OCI-LY1 (cell line): ENCODE results near the gene PDS5B.

Source experiments
- H2AFZ ChIP-seq: fragments of 200-600 bp; sonication (generic), shearing (Covaris generic); 2 replicates; pipeline ENCODE4 v1.6.0; 2014; ENCODE audit warnings: antibody characterized with exemption, mild to moderate bottlenecking, low read length
- H3F3A ChIP-seq: fragments of 200-600 bp; sonication (generic), shearing (Covaris generic); 2 replicates; pipeline ENCODE4 v1.6.0; 2014; ENCODE audit warnings: mild to moderate bottlenecking, antibody characterized with exemption, low read length, moderate library complexity; ENCODE audit not compliant: insufficient read depth
- H3K27ac ChIP-seq: fragments of 200-600 bp; sonication (generic); 2 replicates; pipeline ENCODE4 v1.5.1; 2014; ENCODE audit warnings: low read length, mixed run types, mild to moderate bottlenecking, low read depth; ENCODE audit not compliant: poor library complexity, severe bottlenecking
- H3K27me3 ChIP-seq: fragments of 200-600 bp; sonication (generic); 2 replicates; pipeline ENCODE4 v1.6.0; 2014; ENCODE audit warnings: antibody characterized with exemption, mild to moderate bottlenecking, low read length, moderate library complexity; ENCODE audit not compliant: insufficient read depth
- H3K36me3 ChIP-seq: fragments of 200-600 bp; sonication (generic); 2 replicates; pipeline ENCODE4 v1.6.1; 2014; ENCODE audit warnings: mild to moderate bottlenecking, antibody characterized with exemption, low read length, moderate library complexity, mixed read lengths; ENCODE audit not compliant: insufficient read depth
- H3K4me1 ChIP-seq: fragments of 200-600 bp; sonication (generic); 2 replicates; pipeline ENCODE4 v1.5.1; 2014; ENCODE audit warnings: mild to moderate bottlenecking, low read length, moderate library complexity; ENCODE audit not compliant: insufficient read depth, severe bottlenecking
- H3K4me2 ChIP-seq: fragments of 200-600 bp; sonication (generic), shearing (Covaris generic); 2 replicates; pipeline ENCODE4 v1.6.1; 2014; ENCODE audit warnings: low read length
- H3K4me3 ChIP-seq: fragments of 200-600 bp; sonication (generic); 2 replicates; pipeline ENCODE4 v1.5.1; 2014; ENCODE audit warnings: low read length, low read depth, mild to moderate bottlenecking, mixed read lengths; ENCODE audit not compliant: poor library complexity, severe bottlenecking
- H3K79me2 ChIP-seq: fragments of 200-600 bp; shearing (Covaris generic); 2 replicates; pipeline ENCODE4 v1.6.1; 2016; ENCODE audit warnings: mixed run types, low read length, mixed read lengths; ENCODE audit not compliant: insufficient read depth
- H3K9ac ChIP-seq: fragments of 200-600 bp; sonication (generic), shearing (Covaris generic); 2 replicates; pipeline ENCODE4 v1.6.1; 2014; ENCODE audit warnings: mild to moderate bottlenecking, low read length, mixed read lengths
- H3K9me2 ChIP-seq: fragments of 200-600 bp; sonication (generic), shearing (Covaris generic); 2 replicates; pipeline ENCODE4 v1.6.1; 2014; ENCODE audit warnings: low read depth, mild to moderate bottlenecking, low read length, mixed read lengths
- H3K9me3 ChIP-seq: fragments of 200-600 bp; shearing (Covaris generic); 2 replicates; pipeline ENCODE4 v1.6.1; 2014; ENCODE audit warnings: low read length, mixed read lengths
- H4K20me1 ChIP-seq: fragments of 200-600 bp; sonication (generic), shearing (Covaris generic); 2 replicates; pipeline ENCODE4 v1.6.0; 2016; ENCODE audit warnings: mild to moderate bottlenecking, low read length; ENCODE audit not compliant: insufficient read depth
- EZH2 ChIP-seq: fragments of 200-600 bp; sonication (generic), shearing (Covaris generic); IDR thresholded peaks from 2 replicates; pipeline ENCODE4 v1.8.0; 2017; ENCODE audit warnings: borderline replicate concordance, mixed run types, mild to moderate bottlenecking, antibody characterized with exemption, low read length, moderate library complexity, mixed read lengths
- TF ChIP-seq, protein P1 (sequence below): fragments of 200-600 bp; sonication (generic), shearing (Covaris generic); IDR thresholded peaks from 2 replicates; pipeline ENCODE4 v1.5.1; 2017; ENCODE audit warnings: mild to moderate bottlenecking, antibody characterized with exemption, low read length, moderate library complexity, mixed read lengths

PDS5B gene

DNA sequence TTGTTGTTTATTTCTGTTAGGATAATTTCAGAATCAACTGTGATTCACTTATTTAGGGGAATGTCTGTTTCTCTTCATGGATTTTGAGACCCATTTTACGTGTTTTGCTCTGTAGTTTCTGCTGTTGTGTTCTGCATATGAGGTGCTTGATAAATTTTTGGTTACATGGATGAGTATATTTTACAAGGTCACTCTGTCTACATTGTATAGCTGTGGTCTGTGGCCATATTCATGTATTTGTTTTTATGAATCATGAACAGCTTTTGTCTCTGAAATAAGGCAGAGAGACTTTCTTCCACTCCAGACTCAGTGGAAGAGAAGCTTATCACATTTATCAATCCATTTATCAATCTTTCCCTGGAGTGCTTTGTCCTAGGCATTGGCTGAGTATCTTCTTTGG is 56.6 kb downstream of the PDS5B start:
- TF ChIP-seq, protein P1, sequence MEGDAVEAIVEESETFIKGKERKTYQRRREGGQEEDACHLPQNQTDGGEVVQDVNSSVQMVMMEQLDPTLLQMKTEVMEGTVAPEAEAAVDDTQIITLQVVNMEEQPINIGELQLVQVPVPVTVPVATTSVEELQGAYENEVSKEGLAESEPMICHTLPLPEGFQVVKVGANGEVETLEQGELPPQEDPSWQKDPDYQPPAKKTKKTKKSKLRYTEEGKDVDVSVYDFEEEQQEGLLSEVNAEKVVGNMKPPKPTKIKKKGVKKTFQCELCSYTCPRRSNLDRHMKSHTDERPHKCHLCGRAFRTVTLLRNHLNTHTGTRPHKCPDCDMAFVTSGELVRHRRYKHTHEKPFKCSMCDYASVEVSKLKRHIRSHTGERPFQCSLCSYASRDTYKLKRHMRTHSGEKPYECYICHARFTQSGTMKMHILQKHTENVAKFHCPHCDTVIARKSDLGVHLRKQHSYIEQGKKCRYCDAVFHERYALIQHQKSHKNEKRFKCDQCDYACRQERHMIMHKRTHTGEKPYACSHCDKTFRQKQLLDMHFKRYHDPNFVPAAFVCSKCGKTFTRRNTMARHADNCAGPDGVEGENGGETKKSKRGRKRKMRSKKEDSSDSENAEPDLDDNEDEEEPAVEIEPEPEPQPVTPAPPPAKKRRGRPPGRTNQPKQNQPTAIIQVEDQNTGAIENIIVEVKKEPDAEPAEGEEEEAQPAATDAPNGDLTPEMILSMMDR = no peak
- no peak for TF ChIP-seq EZH2
- Histone ChIP-seq H3K9me3 (no peaks in the 10 kb centered on the region), H3K36me3 (no peaks in the 10 kb centered on the region), H3K27ac (no peak overlapping the region), H3F3A (no peaks in the 10 kb centered on the region), H3K4me2 (no peak overlapping the region), H2AFZ (no peak overlapping the region), H3K4me3 (no peak overlapping the region), H3K4me1 (peaks cover 48% of the 10 kb centered on the region), H3K27me3 (no peaks in the 10 kb centered on the region), H3K79me2 (peaks cover 81% of the 10 kb centered on the region), H4K20me1 (no peaks in the 10 kb centered on the region), H3K9ac (no peak overlapping the region), H3K9me2 (no peaks in the 10 kb centered on the region)

DNA sequence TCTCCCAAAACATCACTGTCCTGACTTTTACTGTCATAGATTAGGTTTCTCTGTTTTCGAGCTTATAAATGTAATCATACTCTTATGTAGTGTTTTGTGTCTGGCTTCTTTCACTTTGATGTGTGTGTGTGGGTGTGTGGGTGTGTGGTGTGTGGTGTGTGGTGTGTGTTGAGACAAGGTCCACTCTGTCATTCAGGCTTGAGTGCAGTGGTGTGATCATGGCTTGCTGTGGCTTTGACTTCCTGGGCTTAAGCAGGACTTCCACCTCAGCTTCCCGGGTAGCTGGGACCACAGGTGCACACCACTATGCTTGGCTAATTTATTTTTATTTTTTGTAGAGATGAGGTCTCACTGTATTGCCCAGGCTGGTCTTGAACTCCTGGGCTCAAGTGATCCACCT is 59.6 kb downstream of the PDS5B start:
- peaks cover 84% of the 10 kb centered on the region for H3K79me2 ChIP-seq
- TF ChIP-seq EZH2 = no peak
- TF ChIP-seq, protein P1 = no peak
- H3K4me1 ChIP-seq = peaks cover 46% of the 10 kb centered on the region

DNA sequence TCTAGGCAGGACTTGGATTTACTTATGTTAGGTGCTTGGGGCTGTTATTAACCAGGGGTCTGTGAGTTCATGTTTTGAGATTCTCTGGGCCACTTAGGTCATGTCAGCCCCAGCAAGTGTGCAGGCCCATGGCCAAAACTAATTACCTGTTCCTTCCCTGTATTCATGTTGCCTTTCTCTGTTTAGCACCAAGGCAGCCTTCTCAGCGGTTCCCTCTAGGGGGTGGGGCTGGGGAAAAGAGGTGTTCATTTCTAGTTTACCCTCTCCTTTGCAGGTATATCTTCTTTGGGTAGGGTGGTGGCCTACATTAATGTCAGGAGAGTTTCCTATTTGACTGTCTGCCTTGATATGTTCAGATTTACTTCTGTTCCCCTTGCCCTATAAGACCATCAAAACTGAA is 61.7 kb downstream of the PDS5B start:
- no peaks in the 10 kb centered on the region for H3K27me3 ChIP-seq
- H3K27ac ChIP-seq = no peak overlapping the region
- no peak overlapping the region for H2AFZ ChIP-seq
- peaks cover 29% of the 10 kb centered on the region for H3K4me1 ChIP-seq
- H3K36me3 ChIP-seq = peaks cover 4% of the 10 kb centered on the region; the same call in 1 of the 2 replicates
- no peaks in the 10 kb centered on the region for H3F3A ChIP-seq
- no peaks in the 10 kb centered on the region for H3K9me2 ChIP-seq
- peaks cover 64% of the 10 kb centered on the region for H3K79me2 ChIP-seq
- no peak overlapping the region for H3K4me2 ChIP-seq
- no peak overlapping the region for H3K4me3 ChIP-seq
- no peak for TF ChIP-seq EZH2
- TF ChIP-seq, protein P1 = no peak
- no peaks in the 10 kb centered on the region for H4K20me1 ChIP-seq
- no peaks in the 10 kb centered on the region for H3K9me3 ChIP-seq
- no peak overlapping the region for H3K9ac ChIP-seq

More for the DNA sequence above, 59.6 kb downstream of the PDS5B start:
- Histone ChIP-seq H3K9me3 (no peaks in the 10 kb centered on the region), H3K27me3 (no peaks in the 10 kb centered on the region), H4K20me1 (no peaks in the 10 kb centered on the region), H3K36me3 (no peaks in the 10 kb centered on the region), H3K27ac (peak overlapping the region; percentile 25), H3K4me2 (no peak overlapping the region), H3K9me2 (no peaks in the 10 kb centered on the region), H3K9ac (no peak overlapping the region), H2AFZ (no peak overlapping the region), H3F3A (no peaks in the 10 kb centered on the region), H3K4me3 (no peak overlapping the region)
